NCI-H524 treated with DMSO at 0.1 percent for 48 hours (cell line): Measurements from ENCODE around the gene ACVR1.

Experiments used
- DNase-seq: peaks from one replicate; lab custom pipeline; 2025; lab: John Stamatoyannopoulos, UW

Gene ACVR1

DNA sequence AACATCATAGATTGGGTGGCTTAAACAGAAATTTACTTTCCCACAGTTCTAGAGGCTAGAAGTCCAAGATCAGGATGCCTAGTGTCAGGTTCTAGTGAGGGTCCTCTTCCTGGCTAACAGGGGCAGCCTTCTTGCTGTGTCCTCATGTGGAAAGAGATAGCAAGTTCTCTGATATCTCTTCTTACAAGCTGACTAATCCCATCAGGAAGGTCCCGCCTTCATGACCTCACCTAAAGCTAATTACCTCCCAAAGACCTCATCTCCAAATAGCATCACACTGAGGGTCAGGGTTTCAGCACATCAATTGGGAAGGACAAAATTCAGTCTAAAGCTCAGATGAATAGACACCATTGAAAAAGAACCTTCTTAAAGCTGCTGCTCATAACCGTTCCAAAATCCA, 22.9 kb downstream of the ACVR1 start:
- DNase-seq = no peak

DNA sequence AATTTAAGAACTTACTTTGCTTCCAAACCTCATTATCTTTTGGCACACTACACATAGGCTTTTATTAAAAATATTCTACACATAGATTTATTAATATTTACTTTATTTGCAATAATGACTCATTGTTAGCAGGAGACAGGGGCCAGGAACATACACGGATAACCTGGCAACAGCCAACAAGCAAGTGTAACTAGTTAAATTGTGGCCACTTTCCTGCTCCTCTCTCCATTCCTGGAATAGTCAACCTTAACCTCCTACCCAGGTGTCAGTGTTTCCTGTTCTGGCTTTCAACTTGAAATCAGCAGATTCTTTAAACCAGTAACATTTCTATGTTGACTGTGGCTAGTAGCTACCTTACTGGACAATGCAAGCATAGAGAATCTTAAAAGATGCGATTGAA, 26.5 kb downstream of the ACVR1 start:
- DNase-seq = no peak

DNA sequence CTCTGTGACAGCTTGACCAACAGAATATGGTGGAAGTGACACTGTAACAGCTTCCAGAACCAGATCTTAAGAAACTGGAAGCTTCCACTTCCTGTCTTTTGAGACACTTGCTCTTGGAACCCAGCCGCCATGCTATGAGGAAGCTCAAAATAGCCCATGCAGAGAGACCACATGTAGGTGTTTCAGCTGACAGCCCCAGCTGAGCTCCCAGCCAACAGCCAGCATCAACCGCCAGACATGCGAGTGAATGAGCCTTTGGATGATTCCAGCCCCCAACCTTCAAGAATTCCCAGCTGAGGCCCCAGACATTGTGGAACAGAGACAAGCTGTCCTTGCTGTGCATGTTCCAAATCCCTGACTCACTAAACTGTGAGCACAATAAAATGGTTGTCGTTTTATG, 27.9 kb downstream of the ACVR1 start:
- no peak for DNase-seq

DNA sequence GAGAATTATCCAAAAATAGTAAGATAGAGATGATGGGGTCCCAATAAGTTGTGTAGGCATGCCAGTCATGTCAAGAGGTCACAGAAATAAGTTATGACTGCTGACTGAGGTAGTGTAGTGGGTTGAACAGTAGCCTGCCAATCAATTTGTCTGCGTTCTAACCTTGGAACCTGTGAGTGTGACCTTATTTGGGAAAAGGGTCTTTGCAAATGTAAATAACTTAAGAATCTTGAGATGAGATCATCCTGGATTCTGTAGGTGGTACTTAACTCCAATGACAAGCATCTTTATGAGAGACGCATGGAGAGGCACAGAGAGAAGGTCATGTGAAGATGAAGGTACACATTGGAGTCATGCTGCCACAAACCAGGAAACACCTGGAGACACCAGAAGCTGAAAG, 31.0 kb downstream of the ACVR1 start:
- DNase-seq = no peak

DNA sequence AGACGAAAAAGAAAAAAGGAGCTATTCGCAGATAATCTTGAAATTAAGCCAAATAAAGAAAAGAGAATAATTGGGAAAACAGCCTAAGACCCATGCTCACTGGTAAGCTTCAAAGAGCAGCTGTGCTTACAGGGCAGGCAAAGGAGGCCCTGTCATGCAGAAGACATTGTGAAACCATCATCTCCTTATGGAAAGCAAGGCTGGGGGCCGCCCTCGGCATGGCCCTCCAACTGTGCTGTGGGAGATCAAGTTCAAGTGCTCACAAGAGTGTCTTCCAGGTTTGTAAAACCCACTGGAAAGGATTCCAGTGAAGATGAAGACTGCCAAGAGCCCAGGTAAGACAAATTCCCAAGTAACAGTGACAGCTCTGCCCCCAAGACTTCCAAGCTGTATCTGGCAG, 32.2 kb downstream of the ACVR1 start:
- no peak for DNase-seq

DNA sequence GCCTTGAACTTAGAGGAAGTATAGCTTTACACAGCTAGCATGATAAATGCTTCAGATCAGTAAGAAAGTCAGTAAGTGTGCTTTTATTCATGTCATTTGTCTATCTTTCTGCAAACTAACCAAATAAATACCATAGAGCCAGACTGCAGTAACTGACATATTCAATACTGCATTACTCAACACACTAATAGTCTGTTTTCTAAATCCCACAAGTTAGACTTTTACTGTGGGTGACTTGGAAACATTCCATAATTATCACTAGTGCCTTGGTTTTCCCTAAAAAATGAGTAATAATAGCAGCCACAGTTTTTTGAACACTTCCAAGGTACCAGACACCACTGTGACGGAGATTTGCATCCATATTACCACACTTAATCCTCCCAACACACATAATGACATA, 33.0 kb downstream of the ACVR1 start:
- no peak for DNase-seq

DNA sequence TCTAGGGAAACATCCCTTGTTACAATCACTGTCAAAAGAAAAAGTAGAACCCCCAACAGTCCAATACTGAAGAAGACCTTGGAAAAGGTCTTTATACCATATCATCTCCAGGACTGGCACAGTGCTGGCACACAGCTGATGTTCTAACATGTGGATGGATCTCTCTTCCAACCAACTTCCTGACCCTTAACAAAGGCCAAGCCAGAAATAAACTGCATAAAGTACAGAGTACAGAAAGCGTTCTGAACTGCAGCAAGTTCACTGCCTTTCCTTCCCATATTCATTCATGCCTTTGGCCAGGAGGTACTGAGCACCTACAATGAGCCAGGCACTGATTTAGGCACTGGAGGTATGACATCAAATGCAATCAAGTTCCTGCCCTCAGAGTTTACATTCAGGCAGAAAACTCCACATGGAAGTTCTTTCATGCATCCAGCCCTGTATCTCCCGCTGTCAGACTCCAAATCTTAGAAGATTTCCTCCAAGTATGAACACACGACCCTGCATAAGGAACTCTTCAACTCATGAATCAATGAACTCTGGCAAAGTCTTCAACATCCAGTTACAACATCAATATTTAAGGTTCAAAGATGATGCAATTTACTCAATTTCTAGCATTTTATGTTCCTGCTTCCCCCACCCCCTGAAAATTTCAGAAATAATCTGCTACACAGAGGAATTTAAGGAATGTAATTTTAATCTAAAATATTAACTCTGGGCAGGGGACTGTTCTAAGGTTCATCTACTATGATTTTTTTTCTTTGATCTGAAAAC, 33.8 kb downstream of the ACVR1 start:
- no peak for DNase-seq

DNA sequence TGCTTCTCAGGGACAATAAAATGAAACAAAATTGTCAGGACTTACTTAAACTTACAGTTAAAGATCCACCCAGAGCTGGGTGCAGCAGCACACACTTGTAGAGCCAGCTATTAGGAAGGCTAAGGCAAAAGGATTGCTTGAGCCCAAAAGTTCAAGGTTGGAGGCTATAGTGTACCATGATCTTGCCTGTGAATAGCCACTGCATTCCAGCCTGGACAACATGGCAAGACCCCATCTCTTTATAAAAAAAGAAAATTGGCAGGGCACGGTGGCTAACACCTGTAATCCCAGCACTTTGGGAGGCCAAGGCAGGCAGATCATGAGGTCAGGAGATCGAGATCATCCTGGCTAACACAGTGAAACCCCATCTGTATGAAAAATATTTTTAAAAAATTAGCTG, 34.6 kb downstream of the ACVR1 start:
- DNase-seq = no peak

DNA sequence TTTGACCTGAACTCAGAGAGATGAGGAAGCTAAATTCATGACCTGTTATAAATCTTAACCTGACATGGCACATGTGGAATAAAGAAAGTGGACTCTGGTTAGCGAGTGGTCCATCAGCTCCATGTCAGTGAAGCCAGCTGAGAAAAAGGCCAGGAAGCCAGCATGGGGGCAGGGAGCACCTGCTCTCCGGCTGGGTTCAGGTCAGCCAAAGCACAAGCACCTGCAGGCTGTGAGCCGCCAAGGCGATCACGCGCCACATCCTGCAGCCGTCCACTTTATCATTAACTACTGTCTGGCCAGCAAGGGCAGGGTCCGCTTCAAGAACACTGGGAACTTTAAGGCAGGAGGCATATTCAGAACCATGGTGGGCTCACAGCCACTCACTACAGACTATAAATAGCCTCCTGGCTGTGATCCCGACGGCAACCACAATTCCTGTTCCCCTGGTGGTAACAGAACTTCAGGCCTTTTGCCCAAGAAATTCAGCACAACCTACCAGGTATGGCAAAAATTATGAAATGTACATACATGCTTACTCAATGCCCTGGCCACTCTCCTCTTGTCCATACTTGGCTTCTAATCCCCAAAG, 35.5 kb downstream of the ACVR1 start:
- DNase-seq = no peak

DNA sequence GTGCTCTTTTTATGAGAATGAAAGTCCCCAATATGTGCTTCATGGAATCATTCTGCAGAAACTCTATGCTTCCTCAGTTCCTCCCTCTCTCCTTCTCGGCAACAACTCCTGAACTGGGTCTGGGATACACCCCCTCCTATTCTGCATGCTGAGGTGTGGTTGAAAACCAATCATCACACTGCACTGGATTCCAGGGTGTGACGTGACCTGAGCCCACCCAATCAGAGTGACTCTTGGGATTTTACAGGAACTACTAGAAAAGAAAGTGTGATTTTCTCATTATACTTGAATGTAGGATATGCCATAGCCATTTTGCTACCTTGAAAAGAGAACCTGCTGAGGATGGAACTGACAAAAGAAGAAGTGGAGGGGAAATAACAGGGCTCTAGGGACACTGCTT, 36.3 kb downstream of the ACVR1 start:
- DNase-seq = no peak

DNA sequence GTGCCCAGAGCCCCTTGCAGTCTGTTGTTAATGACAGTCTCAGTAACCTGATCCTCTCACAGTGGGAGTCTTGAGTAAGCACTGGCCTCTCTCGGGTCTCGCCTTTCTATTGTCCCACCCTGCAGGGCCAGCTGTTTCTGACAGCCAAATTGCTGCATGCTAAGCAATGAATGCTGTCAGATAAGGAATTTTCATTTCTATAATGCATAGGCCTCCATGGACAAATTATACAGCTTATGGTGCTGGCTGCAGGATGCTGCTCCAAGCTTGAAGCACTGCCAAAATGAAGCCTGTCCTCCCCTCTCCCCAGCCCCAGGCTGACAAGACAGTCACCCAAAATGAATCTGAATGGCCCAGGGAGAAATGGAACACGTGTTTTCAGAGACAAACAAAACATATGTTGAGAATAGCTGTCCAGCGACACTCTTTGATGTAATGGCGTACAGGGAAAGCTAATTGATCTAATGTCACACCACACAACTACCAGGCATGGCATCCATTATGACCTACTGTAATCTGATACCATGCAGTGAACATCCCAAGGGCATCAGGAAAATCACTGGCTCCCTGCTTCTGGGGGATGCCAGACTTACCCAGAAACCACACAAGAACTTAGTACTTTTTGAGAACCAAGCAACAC, 36.8 kb downstream of the ACVR1 start:
- peak; percentile 77 for DNase-seq

DNA sequence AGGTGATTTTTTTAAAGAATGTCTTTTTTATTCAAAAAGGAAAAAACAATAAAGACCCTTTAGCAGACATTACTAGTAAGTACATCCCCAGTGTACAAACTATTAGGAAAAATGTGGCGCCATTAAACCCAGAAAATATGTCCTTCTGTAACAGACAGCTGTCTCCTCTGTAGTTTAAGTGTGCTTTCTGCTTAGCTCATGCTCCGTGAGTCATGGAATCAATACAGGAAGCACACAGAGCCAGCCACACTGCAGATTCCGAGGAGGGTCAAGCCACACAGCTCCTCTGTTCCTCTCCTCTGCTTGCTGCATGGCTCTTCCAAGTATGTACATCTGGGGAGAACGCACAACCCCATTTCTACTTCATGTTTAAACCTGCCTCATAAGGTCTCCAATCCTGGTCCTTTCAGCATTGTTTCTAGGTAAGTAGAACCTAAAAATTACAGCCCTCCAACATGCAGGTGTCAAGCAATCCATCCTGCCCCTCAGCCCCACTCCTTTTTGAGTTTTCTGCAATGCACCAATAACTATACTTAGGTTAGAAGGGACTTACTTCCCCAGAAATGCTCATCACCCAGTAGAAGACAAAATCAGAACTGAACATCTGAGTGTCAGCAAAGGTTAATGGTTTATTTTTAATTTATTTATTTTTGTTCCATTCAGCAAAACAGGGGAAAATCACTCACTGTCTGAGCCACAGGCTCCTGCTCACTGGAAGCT, 37.5 kb downstream of the ACVR1 start:
- DNase-seq = peak; percentile 63

DNA sequence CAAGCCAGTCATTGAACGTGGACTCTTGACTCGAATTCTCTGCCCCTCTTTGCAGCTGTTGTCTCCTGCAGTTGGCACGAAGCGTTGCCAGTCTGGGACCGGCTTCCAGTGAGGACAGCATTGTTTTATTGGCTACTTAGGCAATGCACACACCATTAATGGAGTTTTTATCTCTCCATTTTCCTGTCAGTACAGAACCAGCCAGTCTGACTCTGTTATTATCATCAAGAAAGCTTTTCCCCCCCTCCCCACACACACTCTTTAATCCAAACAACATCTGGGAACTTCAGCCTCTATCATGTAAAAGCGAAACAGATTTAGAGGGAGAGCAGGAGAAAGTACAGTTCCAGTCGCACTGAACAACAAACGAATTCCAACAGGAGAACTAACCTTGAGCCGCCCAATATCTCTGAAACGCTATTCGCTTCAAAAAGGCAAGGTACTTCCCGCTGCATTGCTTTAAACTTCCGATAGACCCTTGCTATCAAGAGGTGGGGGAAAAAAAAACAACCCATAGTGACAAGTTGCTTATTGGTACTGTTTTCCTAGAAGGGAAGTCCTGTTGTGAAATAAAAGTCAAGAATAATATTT, 38.2 kb downstream of the ACVR1 start:
- DNase-seq = peak; percentile 53

DNA sequence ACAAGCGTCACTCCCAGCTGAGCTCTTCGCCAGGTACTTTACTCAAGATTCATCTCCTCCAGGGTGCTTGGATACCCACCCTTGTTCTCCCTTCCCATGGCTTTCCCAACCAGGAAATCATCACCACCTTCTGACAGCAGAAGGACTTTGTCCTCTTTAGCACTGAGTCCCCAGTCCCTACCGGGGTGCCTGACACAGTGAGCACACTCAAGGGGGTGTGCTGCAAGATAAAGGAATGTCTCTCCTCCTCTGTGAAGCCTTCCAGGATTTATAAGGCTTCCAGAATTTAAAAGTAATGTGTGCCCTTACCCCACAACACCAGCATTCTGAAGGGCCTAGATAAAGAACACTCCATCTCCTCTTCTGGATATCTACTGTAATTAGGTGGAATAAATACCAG, 39.6 kb downstream of the ACVR1 start:
- DNase-seq = no peak

DNA sequence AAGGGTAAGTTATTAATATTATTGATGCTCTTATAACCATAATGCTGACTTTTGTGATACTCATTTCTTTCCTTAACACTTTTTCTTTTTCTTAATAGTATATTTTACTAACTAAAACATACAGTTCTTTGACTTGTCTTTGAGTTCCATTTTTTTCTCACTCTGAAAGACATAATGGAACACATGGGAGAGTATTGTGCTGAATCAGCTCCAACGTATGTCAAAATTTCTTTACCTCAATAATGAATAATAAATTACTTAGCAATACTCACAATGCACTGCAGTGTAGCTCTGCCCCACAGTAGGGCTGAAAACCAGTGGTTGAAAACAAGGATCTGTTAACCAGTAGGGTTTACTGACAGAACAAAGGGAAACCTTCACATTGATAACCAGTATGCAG, 40.7 kb downstream of the ACVR1 start:
- no peak for DNase-seq

DNA sequence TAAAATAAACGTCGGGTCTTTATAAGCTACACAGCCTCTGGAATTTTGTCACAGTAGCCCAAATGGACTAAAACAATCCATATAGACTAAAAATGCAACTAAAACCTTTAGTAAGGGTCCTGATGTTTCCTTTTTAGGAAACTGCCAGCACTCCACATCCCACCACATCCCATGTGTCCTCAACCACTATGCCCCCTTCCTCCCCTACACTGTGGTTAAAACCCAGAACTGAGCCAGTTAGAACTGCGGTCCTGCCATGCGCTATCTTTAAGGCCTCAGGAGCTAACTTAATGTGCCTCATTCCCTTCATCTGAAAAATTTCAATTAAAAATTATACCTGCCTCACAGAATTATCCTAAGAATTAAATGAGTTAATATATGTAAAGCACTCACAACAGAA, 41.1 kb downstream of the ACVR1 start:
- no peak for DNase-seq

DNA sequence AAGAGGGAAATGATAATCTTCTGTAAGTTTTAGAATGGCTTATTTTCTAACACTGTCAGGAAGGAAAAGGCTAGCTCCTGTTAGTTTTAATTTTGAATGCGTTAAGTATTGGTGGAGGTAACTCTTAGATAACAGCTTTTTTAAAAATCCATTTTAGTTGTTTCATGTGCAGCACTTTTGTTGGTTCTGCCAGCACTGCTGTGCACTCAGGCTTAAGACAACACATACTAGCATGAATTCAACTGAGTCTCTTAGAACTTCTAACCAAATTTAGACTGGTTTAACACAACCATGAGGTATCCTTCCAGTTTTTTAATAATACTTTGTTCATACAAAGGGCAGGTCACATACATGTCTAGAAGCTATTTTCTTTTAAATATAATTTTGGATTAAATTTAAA, 42.4 kb downstream of the ACVR1 start:
- no peak for DNase-seq

DNA sequence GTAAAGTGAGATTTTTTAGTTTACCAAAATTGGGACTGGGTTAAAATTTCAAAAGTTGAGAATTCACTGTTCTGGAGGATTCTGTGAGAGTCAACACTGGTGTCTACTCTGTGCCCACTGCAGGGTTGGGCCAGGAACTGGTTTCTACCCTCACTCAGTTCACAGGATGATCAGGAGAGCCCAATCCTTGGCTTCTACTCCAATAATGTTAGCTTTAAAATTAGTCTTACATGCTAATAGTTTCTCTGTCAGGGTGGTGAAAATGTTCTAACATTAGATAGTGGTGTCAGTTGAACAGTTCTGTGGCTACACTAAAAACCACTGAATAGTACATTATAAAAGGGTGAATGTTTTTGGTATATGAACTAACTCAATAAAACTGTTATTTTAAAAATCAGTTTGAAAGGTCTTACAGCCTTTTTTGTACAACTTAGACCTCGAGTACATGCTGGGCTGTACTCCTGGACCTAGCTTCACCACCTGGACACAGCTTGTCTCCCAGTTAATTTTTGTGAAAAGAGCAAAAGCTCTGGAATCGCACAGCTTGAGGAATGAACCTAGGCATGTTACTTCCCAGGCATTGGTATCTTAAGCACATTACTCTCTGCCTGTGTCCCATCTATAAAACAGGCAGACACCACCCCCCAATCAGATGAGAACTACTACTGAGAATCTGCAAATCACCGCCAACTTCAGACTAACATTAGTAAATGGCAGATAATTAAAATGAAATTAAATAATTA, 44.4 kb downstream of the ACVR1 start:
- no peak for DNase-seq

DNA sequence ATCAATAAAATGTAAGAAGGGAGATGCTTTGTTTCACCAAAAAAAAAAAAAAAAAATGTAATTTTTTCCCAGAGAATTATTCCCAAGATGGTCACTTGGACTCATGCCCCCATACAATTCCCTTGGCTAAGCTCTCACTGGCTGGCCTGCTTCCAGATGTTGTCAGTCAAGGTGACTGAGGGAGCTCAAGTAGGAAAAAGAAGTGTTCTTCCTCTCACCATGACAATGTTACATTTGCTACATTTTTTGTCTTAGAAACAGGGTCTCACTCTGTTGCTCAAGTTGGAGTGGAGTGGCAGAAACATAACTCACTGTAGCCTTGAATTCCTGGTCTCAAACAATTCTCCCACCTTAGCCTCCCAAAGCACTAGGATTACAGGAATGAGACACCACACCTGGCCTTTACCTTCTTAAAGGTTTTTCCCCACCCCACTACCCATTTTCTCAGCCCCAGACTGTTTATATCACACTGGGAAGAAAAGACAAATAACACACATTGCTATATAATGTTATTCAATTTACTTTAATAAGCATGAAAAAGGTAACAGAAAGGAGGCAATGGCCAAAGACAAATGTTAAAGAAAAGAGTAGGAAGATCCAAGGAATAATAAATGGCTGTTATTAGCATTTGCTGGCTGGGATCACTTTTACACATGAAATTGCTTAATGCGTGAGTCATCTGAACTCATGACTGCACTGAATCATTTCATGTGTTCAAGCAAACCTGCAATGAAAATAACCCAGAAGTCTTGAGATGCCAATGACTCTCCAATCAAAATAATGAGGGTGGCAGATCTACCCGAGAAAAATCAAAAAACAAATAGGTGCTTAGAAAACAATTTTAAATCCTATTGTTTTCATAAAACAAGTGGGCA, 45.2 kb downstream of the ACVR1 start:
- DNase-seq = no peak

DNA sequence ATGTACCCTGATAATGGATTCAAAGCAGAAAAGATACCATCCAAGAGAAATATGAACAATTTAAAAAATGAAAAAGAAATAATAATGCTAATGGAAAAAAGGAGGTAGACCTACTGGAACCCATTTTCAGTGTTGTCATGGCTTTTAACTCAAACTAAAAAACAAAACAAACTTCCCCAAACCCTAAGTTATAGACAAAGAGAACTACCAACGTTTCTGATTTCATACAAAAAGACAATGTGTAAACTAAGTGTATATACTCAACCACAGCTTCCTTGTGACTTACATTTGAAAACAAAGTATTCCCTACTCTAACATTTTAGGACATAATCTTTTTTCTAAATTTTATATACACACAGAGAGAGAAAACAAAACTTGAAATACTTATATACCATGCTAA, 45.9 kb downstream of the ACVR1 start:
- DNase-seq = no peak

DNA sequence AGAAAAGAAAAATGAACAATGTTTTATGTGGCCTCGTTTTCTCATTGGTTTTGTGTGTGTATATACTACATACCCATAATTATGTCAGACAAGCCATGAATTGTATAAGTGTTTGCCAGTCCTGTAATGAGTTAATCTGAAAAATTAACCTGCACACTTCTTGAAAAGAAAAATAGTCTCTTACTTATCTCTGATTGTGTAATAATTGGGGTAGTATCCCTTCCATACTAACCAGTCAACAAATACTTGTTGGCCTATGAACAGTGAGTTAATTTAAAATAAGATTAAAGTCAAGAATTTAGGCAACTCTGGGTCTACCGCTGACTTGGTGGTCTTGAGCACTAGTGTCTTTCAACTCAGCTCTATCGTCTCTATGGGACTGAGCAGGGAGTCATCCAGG, 48.8 kb downstream of the ACVR1 start:
- DNase-seq = no peak
